ENCODE data around the gene ATRAID.
A peak's percentile ranks its signal among the peaks of the same experiment; 100 is the strongest.

The ATRAID gene

DNA sequence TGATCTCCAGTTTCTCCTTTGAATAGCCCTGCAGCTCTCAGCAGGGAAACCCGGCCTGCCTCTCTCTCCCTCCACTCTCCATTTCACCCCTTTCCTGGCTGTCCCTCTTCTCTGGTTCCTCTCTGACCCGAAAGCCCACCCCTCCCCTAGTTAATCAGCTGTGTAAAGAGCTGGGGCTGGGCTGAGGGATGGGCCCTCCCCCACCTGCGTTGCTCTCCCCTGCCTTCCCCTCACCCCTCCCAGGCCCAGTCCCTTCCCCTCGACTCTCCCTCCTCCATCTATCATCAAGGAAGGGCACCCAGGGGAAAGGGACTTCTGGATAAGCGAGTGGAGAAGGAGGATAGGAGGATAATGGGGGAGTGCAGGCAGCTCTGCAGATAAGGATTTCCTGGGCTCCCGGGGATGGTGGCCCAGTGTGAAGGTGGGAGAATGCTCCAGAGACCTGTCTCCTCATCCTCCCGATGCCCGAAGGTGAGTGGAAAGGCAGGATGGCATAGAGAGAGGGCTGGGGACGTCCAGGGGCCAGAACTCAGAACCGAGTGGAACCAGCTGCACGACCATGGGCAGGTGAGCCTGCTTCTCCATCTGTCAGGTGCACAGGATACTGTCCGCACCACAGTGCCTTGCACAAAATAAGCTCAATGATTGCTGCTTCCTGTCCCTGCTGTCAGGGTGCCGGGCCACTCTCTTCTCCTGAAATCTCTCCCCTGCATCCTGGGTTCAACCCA, 39.0 kb downstream of the ATRAID start:
- DNase-seq (ENCODE audit: low read depth), result no peak

DNA sequence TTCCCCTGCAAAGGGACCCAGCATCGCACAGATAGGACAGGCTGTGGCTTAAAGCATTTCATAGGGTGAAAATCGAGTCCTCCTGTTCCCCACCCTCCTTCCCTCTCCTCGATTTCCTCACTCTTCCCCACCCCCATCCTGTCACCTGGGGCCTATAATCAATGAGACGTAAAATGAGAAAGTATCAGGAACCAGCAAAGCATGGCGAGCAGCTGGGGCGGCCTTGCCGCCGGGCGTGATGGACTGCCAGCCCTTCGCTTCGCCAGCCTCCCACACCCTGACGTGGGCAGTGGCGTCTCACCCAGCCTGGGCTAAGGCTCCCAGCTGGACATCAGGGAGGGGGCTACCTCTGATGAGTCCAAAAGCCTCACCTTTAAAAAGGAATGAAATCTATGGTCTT, 39.9 kb downstream of the ATRAID start:
- DNase-seq (ENCODE audit: low read depth), result no peak

DNA sequence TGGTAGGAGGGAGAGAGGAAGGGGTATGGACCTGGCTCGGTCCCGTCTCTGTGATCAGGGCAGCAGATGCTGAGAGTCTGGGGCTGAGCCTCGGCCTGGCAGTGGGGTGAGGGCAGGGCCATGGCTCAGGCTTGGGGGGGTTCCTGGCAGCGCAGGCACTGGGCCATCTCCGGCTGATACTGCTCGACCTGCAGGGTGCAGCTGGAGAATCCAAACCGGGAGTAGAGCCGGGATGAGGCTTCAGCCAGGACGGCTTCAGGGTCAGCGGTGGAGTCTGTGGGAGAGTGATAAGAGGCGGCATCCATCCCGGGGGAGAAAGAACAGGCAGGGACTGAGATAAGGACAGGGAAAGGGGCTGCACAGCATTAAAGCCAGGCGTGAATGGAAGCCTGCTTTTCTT, 43.3 kb downstream of the ATRAID start:
- no peak for DNase-seq (ENCODE audit: low read depth)

DNA sequence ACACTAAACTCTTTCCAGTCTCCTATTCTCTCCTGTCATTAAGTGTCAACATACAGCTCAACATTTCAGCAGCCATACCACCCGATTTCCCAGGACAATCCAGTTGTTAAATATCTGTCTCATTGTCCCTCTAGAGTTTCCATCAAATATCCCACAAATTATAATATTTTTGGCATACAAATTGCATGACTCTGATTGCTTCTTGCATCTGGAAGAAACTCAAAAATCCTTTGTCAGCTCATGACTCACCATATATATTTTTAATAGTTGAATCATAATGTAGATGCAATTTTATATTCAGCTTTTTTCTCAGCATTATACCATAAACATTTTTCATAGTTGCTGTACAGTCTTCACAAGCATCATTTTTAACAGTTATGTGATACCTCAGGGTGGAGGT, 43.8 kb downstream of the ATRAID start:
- DNase-seq (ENCODE audit: low read depth), result no peak

DNA sequence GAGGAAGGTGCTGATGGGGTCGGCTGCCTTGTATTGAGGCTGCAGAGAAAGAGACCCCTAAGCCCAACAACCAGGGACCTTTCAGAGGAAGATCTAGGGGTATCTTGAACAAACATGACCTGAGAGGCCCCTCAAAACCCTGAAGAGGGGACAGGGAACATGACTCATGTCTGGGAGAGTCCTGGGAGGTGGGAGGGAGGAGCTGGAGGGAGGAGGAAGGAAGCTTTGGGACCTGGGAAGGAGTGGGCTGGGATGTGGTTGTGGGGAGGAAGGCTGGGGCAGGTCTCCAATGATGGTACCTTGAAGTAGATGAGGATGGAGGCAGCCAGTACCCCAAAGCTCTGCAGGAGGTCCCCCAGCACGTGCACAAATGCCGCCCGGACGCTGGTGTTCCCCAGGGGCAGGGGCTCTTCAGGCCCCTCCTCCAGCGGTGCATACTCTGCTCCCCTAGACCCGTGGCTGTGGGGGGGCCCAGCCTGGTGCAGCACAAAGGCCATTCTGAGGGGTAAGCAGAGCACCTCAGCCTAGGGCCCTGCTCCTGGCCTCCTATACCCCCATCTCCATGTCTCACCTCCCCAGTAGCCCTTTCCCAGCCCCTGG, 45.1 kb downstream of the ATRAID start:
- no peak for DNase-seq (ENCODE audit: low read depth)

DNA sequence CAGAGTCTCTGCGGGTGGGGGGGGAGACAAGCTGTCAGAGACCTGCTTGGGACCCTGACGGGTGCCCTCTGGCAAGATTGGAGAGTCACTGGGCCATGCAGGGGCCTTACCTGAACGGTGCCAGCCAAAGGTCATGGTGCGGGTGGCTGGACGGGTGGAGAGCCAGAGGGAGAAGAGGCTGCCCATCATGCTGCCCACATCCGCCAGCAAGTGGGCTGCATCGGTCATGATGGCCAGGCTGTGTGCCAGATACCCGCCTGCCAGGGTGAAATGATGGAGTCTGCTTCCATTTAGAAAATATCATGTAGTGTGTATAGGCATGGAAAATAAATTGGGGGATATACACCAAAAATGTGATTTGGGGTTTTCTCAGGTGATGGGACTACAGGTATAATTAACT, 46.2 kb downstream of the ATRAID start:
- no peak for DNase-seq (ENCODE audit: low read depth)

DNA sequence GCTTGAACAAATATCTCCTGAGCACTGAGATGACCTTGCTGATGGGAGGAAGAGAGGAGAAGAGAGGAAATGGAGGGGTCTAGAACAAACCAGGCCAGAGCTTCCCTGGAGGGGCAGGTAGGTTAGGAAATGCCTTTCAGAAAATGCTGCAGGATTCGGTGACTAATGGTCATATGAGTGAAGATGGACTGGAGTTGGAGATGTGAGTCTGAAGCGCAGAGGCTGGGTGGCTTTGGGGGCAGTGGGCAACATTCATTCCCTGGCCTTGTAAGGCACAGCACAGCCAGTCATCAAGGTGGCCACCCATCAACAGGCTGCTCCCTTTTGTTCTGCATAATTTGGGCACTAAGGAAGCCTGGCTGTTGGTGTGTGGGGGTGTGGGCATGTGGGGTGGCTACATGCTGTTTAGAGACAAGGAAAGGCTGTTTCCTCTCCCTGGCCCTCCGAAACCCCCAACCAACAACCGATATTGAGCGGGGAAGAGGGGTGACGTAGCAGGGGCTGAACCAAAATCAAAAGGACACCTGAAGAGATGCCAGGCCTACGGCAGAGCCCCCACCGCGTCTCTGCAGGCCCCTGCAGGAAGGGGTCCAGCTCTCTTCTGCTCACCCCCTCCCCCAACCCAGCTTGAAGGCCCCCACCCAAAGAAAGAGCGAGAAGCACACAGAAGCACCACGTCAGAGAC, 49.5 kb downstream of the ATRAID start:
- DNase-seq (ENCODE audit: low read depth), result no peak

DNA sequence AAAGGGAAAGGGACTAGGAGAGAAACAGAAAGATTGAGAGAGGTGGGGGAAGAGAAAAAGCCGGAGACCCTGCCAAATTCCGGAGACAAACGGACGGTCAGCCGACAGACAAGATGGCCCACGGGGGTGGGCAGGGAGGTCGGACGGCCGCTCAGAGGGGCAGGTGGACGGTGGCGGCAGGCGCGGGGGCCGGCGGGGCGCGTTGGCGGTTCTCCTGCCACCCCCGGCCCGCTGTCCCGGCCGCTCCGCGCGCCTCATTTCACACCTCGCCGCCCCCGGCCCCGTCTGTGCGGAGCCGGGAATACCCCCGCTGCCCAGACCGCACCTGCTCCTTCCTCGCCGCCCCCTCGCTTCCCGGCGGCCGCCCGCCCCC, 50.1 kb downstream of the ATRAID start:
- DNase-seq (ENCODE audit: low read depth), result no peak

DNA sequence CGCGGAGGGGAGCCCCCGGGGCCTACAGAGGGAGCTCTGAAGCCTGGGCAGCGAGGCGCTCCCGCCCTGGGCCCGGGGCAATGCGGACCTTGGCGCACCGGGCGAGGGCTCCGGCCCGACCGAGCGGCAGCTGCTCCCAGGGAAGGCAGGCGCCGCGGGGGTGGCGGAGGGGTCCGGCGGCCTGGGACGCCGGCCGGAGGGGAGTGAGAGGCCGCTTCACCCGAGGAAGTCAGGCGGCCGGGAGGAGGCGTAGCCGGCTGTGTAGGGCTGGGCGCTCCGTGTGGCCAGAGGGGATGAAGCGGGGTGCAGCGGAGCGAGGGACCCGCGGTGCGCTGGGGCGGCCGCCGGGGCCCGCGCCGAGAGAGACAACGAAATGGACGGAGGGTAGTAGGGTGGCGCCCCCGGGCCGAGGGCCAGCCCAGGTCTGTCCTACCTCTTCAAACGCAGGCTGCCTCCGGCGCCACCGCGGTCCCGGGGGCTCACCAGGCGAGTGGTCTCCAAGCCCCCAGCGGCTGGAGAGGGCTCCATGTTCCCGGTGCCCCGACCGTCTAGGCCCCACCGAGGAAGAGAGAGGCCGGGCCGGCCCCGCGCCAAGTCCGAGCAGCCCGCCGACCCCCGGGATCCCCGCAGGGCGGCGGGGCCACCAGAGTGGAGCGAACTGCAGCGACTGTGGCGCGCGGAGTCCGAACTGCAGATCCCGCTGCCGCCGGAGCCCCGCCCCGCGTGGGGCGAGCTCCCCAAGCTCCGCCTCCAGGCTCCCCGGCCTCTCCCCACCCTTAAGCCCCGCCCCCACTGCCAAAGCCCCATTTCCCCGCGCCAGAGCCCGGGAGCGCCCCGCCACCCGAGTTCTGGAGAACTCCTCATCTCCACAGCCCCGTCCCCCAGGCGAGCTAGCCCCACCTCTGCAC, 50.8 kb downstream of the ATRAID start, which contains the start of gene SLC30A3:
Gene SLC30A3, minus strand, starts transcription at position 669 of the 908 bp plus-strand sequence. Its CDS starts 141 bp downstream, at position 528.
- peak; percentile 54 for DNase-seq (ENCODE audit: low read depth)

DNA sequence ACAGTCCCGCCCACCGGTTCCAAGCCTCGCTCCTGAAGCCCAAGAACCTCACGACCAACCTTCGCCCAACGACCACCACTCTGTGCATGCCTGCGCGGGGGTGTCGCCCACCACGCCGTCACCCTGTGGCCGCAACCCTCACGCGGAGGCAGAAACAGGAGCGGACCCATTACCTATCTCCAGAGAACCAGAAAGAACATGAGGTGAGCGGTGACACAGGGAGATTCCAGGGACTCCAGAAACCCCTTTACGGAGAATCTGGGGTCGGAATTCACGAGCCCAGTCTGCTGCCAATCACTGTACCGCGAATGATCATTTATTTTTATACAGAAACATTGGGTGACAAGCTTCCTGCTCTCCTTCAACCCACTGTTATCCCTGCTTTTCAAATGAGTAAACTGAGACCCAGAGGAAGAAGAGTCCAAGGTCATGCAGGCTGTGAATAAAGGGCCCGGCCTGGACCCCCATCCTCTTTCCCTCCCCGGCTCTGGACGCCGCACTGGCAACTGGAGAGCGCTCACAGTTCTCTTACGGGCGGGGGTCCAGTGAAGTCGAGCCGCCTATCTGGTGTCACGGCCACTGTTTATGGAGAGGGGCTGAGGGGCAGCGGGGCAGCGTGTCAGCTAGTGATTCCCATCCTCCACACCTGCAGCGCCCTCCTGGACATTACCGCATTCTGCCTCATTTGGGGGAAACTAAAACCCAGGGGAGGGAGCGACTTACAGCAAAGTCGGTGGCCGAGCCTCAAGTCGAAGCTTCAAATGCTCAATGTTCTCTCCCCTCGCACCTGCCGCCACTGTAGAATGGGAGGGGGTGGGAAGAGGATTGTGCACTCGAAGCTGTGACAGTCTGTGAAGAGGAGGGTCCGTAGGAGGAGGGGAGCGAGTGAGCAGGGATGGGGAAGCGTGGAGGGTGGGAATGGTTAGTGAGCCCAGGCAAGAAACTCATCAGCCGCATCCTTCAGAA, 51.7 kb downstream of the ATRAID start:
- no peak for DNase-seq (ENCODE audit: low read depth)

DNA sequence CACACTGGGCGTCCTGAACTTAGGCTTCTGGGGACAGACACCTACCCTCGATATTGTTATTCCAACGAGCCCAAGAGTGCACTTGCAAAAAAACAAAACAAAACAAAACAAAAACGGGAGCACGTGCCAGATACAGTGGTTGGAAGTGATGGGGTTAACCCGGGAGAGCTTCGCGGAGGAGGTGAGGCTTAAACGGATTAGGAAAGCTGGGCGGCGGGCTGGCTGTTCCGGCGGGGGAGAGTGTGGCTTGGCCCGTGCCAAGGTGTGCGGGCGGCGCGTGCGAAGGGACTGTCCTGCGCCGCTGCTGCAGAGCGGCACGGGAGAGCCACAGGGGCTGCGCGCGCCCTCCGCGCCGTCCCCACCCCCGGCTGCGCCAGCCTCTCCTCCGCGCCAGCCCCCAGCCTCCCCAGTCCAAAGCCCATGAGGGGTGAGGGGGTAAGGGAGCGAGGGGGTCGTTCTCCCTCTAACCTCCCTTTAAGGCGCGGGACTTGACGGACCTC, 52.5 kb downstream of the ATRAID start:
- DNase-seq (ENCODE audit: low read depth), result no peak

DNA sequence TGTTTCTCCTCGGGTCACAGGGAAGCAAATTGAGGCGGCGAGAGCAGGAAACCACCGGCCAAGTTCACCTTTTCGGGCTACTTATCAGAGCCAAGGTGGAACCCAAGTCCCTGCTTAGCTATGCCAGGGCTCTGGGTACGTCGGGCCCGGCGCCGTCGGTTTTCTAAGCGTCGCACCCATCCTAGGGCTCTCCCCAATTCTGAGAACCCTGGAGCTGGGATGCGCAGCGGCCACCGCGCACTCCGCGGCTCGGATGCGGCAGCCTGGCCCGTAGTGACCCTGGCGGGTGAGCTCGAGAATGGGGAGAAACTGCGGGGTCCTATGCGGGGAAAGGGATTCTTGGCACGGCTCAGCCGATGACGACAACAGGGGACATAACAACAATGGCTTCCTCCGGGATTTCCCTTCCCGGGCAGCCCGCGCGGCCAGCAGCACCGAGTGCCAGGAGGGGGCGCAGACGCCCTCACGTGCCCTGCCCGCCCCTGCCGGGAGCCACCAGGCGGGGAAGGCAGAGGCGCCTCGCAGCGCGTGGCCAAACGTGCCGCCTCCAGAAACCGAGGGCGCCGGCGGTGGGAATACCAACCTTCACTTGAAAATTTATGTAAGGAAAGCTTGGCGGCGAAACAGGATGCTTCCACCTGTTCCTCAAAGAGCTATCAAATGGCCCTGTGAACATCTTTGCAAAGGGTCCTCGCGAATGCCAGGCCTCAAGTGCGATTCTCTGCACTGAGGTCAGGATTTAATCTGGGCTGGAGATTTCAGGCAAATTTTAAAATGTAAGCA, 53.1 kb downstream of the ATRAID start:
- DNase-seq (ENCODE audit: low read depth), result peak; percentile 52

DNA sequence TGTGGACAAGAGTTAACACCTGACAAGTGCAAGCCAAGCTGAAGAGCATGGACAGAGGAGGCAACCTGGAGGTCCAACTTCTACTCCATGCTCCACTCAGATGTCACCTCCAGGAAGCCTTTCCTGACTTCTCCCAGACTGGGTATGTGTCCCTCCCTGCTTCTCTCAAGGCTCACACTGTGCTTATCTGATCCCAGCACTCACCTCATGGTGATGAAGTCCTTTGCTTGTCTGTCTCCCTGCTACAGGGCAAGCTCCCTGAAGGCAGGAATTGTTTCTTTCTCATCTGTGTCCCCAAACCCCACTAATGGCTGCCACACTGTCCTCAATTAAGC, 53.7 kb downstream of the ATRAID start:
- DNase-seq (ENCODE audit: low read depth), result no peak
